Activated T-helper 2 cell treated with anti-CD3 and anti-CD28 coated beads, Interferon-gamma antibody, Interleukin-2, Interleukin-4, amounts not matched to agents 10 μg/mL and 5 μg/mL and 100 μg/mL, durations not matched to agents 14 hours and 24 hours and 36 hours (primary cell): ENCODE measurements around the gene AUTS2. TPM values are rescaled to one million over a fixed set of nuclear protein-coding genes. Genes with fewer than 3 reads are reported as not detected.

Experiments
- DNase-seq: peaks from one replicate; pipeline ENCODE4 v3.0.0; 2021; ENCODE audit warnings: low spot score
- H3K27ac Mint-ChIP-seq: one replicate; pipeline ENCODE4 v1.8.0; 2021; ENCODE audit warnings: mixed read lengths
- H3K27me3 Mint-ChIP-seq: one replicate; pipeline ENCODE4 v1.8.0; 2021; ENCODE audit warnings: low read depth, mixed read lengths
- H3K36me3 Mint-ChIP-seq: one replicate; pipeline ENCODE4 v1.8.0; 2021; ENCODE audit warnings: low read depth, mixed read lengths
- H3K4me1 Mint-ChIP-seq: one replicate; pipeline ENCODE4 v1.8.0; 2021; ENCODE audit warnings: low read depth, mixed read lengths
- H3K4me3 Mint-ChIP-seq: one replicate; pipeline ENCODE4 v1.8.0; 2021; ENCODE audit warnings: low read depth, mild to moderate bottlenecking, moderate library complexity, mixed read lengths
- H3K9me3 Mint-ChIP-seq: one replicate; pipeline ENCODE4 v1.8.0; 2021; ENCODE audit warnings: mixed read lengths
- intact Hi-C: fragments of 100-400 bp; cut with micrococcal nuclease; formaldehyde crosslinking; loops from one replicate; pipeline ENCODE4 v1.15.1; 2023
- total RNA-seq: library from RNA; stranded (reverse); gene quantifications from 2 replicates; pipeline ENCODE4 v1.2.3, GENCODE V29; 2022

Gene AUTS2
- total RNA-seq, 1 donor from 2014 or later, result 1.1 TPM

DNA sequence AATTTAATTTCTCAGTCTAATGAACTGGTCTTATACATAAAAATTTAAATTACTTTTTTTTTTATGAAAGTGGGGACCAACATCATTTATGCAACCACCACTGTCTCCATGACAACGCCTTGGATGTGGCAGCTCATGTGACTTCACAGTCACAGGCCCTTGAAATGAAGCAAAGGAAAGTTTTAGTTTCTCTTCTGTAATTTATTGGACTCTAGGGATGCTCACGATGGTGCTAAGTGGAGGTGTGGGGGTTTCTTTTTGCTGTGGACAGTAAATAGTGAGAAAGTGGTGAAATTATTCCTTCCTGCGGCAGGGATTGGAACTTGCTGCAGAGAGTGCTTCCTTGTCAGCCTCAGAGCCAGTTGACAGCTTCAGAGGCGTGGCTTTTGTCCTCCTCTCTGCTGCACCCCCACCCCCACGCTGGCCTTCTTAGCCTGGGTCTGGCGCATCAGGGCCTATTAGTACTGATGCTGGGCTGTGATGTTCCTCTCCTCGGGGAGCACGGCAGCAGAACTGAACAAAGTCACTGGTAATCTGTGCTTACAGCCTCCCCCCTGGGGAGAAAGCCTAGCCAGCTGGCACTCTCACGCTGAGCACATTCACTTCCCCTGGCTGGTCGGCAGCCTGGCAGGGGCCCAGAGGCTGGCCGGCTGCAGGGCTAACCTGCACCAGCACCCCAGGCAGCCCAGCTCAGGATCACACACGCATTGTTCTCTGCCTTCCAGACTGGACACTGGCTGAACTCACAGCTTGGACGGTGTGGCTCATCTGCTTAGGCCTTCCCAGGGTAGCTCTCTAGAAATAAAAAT is 1016.2 kb downstream of the AUTS2 start:
- H3K9me3 Mint-ChIP-seq, result no peaks in the 10 kb centered on the region
- H3K36me3 Mint-ChIP-seq, result no peaks in the 10 kb centered on the region
- no peak overlapping the region for H3K27ac Mint-ChIP-seq
- no peaks in the 10 kb centered on the region for H3K27me3 Mint-ChIP-seq
- no peaks in the 10 kb centered on the region for H3K4me1 Mint-ChIP-seq
- no peak overlapping the region for H3K4me3 Mint-ChIP-seq
- intact Hi-C loops, result no loop called here
- DNase-seq, result no peak

DNA sequence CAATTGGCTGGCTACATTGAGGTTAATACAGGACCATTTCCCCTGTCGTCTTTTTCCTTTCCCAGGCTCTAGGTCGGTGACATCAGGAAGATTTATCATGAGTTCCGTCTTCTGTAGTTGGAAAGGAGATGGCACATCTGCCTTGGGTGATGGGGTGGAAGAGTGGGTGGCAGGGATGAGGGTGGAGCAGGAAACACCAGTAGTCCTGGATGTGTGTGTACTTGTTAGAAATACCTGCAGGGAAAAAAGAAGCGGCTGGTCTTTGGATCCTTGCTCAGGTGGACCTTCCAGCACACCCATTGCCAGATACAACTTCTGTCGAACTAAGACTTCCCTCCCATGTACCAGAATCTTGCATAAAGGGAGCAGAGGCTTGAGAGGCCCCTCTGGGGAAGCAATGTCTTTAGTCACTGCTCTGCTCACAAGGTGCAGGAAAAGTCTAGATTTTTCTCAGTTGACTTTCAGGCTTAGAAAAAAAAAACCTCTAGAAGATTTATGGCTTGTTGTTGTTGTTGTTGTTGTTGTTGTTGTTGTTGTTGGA is 1016.9 kb downstream of the AUTS2 start:
- Mint-ChIP-seq H3K9me3 (no peaks in the 10 kb centered on the region), H3K27ac (no peak overlapping the region), H3K27me3 (no peaks in the 10 kb centered on the region), H3K36me3 (no peaks in the 10 kb centered on the region), H3K4me1 (no peaks in the 10 kb centered on the region), H3K4me3 (no peak overlapping the region)
- no peak for DNase-seq
- intact Hi-C loops, result no loop called here

DNA sequence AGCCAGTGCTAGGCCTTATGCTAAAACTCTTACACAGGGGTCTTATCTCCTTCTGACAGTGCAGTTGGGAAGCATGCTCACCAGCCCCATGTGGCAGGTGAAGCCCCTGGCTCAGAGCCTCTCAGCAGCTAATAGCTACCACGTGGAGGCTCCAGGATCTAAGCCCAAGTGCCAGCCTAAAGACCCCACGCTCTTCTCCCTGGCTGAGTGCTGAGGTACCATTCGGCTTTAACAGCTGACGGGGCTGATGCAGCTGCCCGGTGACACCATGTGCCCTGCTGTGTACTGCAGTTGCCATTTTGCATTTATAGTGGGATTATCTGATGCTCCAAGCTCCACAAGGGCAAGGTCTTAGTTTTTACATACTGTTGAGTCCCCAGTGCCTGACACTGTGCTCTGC is 1017.9 kb downstream of the AUTS2 start:
- intact Hi-C loops, result no loop called here
- no peaks in the 10 kb centered on the region for H3K36me3 Mint-ChIP-seq

DNA sequence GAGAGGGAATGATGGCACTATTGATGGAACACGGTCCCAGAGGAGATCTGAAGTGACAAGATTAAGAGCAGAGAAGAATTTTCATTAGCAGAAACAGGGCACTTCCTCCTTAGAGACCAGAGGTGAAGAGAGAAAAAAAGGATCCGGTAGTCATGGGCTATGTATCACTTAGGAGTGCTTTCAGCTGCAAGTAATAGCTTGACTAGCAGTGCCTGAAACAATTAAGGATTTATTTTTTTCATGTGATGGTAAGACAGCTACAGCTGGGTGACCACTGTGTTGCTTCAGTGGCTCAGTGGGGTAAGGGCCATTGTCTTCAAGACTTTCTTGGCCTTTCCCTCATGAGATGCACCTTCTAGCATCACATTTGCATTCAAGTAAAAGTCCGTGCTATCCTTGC is 1018.5 kb downstream of the AUTS2 start:
- H3K36me3 Mint-ChIP-seq, result no peaks in the 10 kb centered on the region
- no peak overlapping the region for H3K4me3 Mint-ChIP-seq
- H3K4me1 Mint-ChIP-seq, result no peaks in the 10 kb centered on the region
- H3K27ac Mint-ChIP-seq, result no peak overlapping the region
- H3K27me3 Mint-ChIP-seq, result no peaks in the 10 kb centered on the region
- no peak for DNase-seq
- intact Hi-C loops, result no loop called here
- H3K9me3 Mint-ChIP-seq, result no peaks in the 10 kb centered on the region

More for the DNA sequence above, 1017.9 kb downstream of the AUTS2 start:
- no peak for DNase-seq
- Mint-ChIP-seq H3K27me3 (no peaks in the 10 kb centered on the region), H3K4me1 (no peaks in the 10 kb centered on the region), H3K27ac (no peak overlapping the region), H3K9me3 (no peaks in the 10 kb centered on the region), H3K4me3 (no peak overlapping the region)

DNA sequence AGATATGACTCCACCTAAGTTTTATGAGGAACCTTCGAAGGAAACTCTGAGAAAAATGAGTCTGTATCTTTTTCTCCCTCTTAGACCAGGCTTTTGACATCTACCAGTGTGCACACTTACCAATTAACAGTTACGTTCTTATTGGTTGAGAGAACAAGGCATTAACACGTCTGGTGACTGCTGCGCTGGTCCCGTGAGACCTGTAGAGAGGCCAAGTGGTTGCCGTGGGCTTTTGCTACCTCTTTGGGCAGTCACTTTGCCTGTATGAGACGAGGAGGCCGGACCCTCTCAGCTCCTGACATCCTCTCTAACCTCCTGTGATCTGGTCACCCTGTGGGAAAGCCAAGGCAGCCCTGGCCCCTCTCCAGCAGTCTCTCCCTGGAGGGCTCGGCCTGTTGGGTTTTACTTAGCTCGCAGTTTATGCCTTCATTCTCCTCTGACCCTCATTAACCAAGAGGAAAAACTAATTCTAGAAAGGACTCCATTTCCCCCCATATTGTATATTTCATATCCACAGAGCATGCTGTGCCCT is 1019.8 kb downstream of the AUTS2 start:
- intact Hi-C loops, result no loop called here
- DNase-seq, result no peak
- Mint-ChIP-seq H3K27me3 (no peaks in the 10 kb centered on the region), H3K4me3 (no peak overlapping the region), H3K36me3 (no peaks in the 10 kb centered on the region), H3K27ac (no peak overlapping the region), H3K4me1 (no peaks in the 10 kb centered on the region), H3K9me3 (no peaks in the 10 kb centered on the region)

DNA sequence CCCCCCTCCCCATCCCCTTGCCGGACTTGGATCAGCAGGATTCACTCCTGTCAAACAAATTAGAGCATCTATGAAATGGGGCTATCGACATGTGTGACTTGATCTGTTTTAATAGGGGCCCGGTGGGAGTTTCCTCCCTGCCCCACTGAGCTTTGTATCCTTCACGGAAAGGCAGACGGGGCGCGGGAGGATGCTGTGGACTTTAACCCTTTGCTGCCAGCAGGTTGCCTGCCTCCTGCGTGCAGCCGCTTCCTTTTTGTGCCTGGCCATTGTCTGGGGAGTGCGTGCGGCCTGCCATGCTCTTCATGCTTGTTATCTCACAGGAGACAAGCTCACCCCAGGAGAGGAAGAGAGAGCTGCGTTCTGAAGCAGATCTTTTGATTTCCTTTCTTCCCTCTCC is 1020.9 kb downstream of the AUTS2 start:
- intact Hi-C loops, result no loop called here
- H3K4me3 Mint-ChIP-seq, result no peak overlapping the region
- H3K9me3 Mint-ChIP-seq, result no peaks in the 10 kb centered on the region
- no peak overlapping the region for H3K27ac Mint-ChIP-seq
- DNase-seq, result no peak
- H3K36me3 Mint-ChIP-seq, result no peaks in the 10 kb centered on the region
- no peaks in the 10 kb centered on the region for H3K27me3 Mint-ChIP-seq
- H3K4me1 Mint-ChIP-seq, result no peaks in the 10 kb centered on the region

DNA sequence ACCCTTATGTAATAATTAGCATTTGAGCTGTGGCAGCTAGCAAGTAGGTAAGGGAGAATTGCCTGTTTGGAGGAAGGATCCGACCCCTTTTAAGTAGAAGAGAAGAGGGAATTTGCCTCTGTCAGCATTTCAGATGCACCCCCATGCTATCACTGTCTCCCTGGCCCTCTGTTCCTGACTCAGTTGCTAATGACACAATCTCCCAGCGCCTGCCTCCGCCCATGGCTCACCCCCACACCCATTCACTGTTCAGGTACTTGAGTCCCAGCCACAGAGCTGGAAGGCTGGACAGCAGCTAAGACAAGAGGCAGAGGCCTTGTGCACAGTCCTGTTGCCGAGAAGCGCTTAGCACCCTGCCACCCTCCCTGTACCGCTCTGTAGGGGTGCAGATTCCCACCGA is 1021.4 kb downstream of the AUTS2 start:
- H3K27ac Mint-ChIP-seq, result no peak overlapping the region
- no peaks in the 10 kb centered on the region for H3K36me3 Mint-ChIP-seq
- H3K9me3 Mint-ChIP-seq, result no peaks in the 10 kb centered on the region
- H3K4me1 Mint-ChIP-seq, result no peaks in the 10 kb centered on the region
- intact Hi-C loops, result no loop called here
- no peak overlapping the region for H3K4me3 Mint-ChIP-seq
- no peak for DNase-seq
- H3K27me3 Mint-ChIP-seq, result no peaks in the 10 kb centered on the region

DNA sequence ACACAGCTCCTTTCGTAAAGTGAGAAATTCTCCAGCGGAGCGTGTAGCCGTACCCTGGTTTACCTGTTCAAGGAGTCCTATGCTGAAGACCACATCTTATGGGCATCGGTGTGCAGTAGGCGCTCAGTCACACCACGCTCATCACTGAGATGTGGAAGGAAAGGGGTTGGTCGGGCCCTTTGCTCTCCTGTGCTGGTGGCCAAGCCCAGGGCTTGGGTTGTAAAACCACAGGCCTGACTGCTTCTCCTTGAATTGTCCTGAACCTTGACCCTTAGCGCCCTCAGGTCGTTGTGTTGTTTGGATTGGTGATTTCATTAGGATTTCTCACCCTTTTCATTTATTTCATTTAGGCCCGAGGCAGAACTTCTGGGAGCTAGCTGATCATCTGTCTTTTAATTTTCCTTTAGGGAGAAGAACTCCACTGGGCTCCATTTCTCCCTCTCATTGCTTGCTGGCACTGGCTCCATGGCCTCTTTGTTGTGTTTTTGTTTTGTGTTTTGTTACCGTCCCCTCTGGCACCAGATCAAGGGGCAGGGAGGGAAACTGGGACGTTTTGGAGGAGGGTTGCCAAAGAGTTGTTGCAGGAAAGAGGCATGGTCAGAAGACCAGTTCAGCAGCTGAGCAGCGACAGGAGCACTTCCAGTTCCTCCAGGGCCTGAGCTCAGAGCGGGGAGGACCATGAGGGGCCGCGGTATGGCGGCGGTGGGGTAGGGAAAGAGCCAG is 1022.2 kb downstream of the AUTS2 start:
- intact Hi-C loops, result no loop called here
- no peak for DNase-seq
- H3K9me3 Mint-ChIP-seq, result no peaks in the 10 kb centered on the region
- H3K27me3 Mint-ChIP-seq, result no peaks in the 10 kb centered on the region
- no peak overlapping the region for H3K27ac Mint-ChIP-seq
- H3K4me3 Mint-ChIP-seq, result no peak overlapping the region
- H3K36me3 Mint-ChIP-seq, result no peaks in the 10 kb centered on the region
- no peaks in the 10 kb centered on the region for H3K4me1 Mint-ChIP-seq

DNA sequence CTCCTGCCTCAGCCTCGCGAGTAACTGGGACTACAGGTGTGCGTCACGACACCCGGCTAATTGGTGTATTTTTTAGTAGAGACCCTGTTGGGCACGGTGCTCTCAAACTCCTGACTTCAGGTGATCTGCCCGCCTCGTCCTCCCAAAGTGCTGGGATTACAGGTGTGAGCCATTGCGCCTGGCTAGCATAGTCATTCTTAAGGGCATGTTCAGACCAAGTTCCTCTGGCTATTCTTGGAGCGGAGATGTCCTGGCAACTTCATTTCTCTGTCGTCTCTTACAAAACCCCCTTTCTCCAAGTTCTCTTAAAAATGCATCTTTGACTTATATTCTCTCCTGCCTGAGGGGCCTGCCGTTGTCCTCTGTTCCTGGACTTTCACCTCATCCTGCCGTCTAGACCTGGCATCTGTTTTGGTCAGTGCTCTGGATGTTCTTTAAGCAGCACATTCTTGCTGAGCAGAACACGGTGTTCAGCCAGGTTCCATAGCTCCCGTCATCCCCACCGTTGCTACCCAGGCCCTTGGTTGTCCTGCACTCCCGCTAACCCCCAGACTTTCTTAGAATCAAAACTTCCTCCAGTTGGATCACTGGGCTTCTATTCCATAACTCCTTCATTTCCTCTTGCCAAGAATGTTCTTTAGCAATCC is 1023.8 kb downstream of the AUTS2 start:
- intact Hi-C loops, result no loop called here
- H3K27ac Mint-ChIP-seq, result no peak overlapping the region
- DNase-seq, result no peak
- H3K4me1 Mint-ChIP-seq, result no peaks in the 10 kb centered on the region
- no peak overlapping the region for H3K4me3 Mint-ChIP-seq
- no peaks in the 10 kb centered on the region for H3K36me3 Mint-ChIP-seq
- H3K27me3 Mint-ChIP-seq, result no peaks in the 10 kb centered on the region
- peaks cover 6% of the 10 kb centered on the region for H3K9me3 Mint-ChIP-seq

DNA sequence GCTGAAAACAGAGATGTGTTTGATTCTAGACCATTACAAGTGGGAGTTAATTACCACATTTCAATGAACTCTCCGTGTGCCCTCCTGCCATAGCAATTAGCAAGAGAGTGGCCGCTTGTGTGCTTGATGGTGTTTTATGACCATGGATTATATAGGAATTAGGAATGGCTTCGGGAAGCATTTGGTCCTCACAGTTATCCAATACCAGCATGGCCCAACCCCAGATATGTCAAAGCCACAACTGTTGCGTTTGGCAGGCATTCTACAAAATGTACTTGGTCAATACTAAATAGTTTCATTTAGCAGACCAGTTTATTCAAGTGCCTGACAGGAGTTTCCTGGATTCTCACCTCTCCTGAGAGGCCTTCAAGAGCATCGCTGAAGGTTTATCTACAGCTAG is 1024.7 kb downstream of the AUTS2 start:
- Mint-ChIP-seq H3K27me3 (no peaks in the 10 kb centered on the region), H3K9me3 (peaks cover 7% of the 10 kb centered on the region), H3K4me1 (no peaks in the 10 kb centered on the region), H3K4me3 (no peak overlapping the region), H3K27ac (no peak overlapping the region), H3K36me3 (no peaks in the 10 kb centered on the region)
- DNase-seq, result no peak
- intact Hi-C loops, result no loop called here

DNA sequence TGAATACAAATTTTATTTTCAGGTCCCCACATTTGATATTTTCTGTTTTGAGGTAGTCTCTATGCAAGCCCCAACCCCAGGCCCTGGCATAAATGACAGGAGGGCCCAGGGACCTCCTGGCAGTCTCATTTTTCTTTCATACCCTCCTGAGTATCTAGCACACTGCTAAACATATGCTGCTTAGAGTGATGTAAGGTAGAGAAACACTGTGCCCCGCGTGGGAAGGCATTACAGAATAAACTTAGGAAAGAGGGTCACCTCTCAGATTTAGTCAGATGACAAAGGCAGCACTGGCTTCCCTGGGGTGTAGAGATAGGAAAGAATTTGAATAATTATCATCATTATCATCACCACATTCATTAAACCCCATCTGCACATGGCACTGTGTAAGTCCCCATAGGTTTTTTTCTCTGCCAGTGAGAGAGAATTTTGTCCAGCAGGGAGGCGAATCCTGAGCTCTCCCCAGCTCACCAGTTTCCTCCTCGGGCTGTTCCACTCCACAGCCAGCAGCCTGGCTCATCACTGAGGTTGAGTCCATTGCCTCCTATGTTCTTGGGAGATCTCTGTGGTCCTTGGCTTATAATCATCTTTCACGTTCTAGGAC is 1026.3 kb downstream of the AUTS2 start:
- no peaks in the 10 kb centered on the region for H3K4me1 Mint-ChIP-seq
- no peak for DNase-seq
- peaks cover 7% of the 10 kb centered on the region for H3K9me3 Mint-ChIP-seq
- H3K4me3 Mint-ChIP-seq, result no peak overlapping the region
- H3K27me3 Mint-ChIP-seq, result no peaks in the 10 kb centered on the region
- intact Hi-C loops, result no loop called here
- H3K36me3 Mint-ChIP-seq, result no peaks in the 10 kb centered on the region
- H3K27ac Mint-ChIP-seq, result no peak overlapping the region

DNA sequence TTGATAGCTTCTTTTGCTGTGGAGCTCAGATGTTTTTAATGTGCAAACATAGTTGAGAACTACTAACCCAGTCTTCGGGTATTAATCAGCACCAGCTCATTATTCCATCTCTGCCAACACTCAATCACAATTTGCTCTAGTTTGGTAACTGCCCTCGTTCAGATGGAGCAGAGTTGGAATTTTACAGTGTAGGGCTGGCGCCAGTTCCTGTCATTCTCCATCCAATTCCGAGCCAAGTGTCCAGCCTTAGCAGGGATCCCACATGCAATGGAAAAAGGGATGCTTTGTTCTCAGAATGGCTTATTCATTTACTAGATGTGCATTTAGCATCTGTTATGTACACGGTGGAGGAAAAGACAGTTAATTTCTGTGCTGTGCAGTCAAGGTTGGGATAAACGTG is 1029.2 kb downstream of the AUTS2 start:
- Mint-ChIP-seq H3K4me3 (no peak overlapping the region), H3K4me1 (no peaks in the 10 kb centered on the region), H3K9me3 (peaks cover 7% of the 10 kb centered on the region), H3K27ac (no peak overlapping the region), H3K36me3 (no peaks in the 10 kb centered on the region), H3K27me3 (no peaks in the 10 kb centered on the region)
- DNase-seq, result no peak
- intact Hi-C loops, result no loop called here
